Measurements from ENCODE around the gene CEP131.

CEP131 gene

GRCh38 chr17:81244358-81245023 lies 21.7 kb upstream of the CEP131 start:
- H3K4me1 ChIP-seq (ENCODE audit: insufficient read depth, poor library complexity, severe bottlenecking), result no peaks in the 10 kb centered on the region
- no peak overlapping the region for H3K4me3 ChIP-seq (ENCODE audit: severe bottlenecking)
- peaks cover 17% of the 10 kb centered on the region for H3K36me3 ChIP-seq (ENCODE audit: low read depth)
- ATAC-seq (ENCODE audit: low read depth) (no peak), DNase-seq (ENCODE audit: low spot score) (no peak)
- no peak for TF ChIP-seq CTCF (IDR thresholded peaks at IDR 0.05; ENCODE audit: poor library complexity, severe bottlenecking)
- H3K27ac ChIP-seq (ENCODE audit: poor library complexity, severe bottlenecking), result no peak overlapping the region
- no peaks in the 10 kb centered on the region for H3K27me3 ChIP-seq (ENCODE audit: insufficient read depth, poor library complexity, severe bottlenecking)
- no peaks in the 10 kb centered on the region for H3K9me3 ChIP-seq (ENCODE audit: severe bottlenecking)

- no peaks in the 10 kb centered on the region for H3K4me1 ChIP-seq (ENCODE audit: insufficient read depth, poor library complexity, severe bottlenecking)
- no peak overlapping the region for H3K4me3 ChIP-seq (ENCODE audit: severe bottlenecking)
- no peak for TF ChIP-seq CTCF (IDR thresholded peaks at IDR 0.05; ENCODE audit: poor library complexity, severe bottlenecking)
- DNase-seq (ENCODE audit: low spot score) (no peak), ATAC-seq (ENCODE audit: low read depth) (no peak)
- H3K27me3 ChIP-seq (ENCODE audit: insufficient read depth, poor library complexity, severe bottlenecking), result no peaks in the 10 kb centered on the region
- H3K9me3 ChIP-seq (ENCODE audit: severe bottlenecking), result no peaks in the 10 kb centered on the region
- H3K36me3 ChIP-seq (ENCODE audit: low read depth), result peaks cover 17% of the 10 kb centered on the region
- H3K27ac ChIP-seq (ENCODE audit: poor library complexity, severe bottlenecking), result no peak overlapping the region
Observed at GRCh38 chr17:81243333-81243664, 20.5 kb upstream of the CEP131 start.

DNA sequence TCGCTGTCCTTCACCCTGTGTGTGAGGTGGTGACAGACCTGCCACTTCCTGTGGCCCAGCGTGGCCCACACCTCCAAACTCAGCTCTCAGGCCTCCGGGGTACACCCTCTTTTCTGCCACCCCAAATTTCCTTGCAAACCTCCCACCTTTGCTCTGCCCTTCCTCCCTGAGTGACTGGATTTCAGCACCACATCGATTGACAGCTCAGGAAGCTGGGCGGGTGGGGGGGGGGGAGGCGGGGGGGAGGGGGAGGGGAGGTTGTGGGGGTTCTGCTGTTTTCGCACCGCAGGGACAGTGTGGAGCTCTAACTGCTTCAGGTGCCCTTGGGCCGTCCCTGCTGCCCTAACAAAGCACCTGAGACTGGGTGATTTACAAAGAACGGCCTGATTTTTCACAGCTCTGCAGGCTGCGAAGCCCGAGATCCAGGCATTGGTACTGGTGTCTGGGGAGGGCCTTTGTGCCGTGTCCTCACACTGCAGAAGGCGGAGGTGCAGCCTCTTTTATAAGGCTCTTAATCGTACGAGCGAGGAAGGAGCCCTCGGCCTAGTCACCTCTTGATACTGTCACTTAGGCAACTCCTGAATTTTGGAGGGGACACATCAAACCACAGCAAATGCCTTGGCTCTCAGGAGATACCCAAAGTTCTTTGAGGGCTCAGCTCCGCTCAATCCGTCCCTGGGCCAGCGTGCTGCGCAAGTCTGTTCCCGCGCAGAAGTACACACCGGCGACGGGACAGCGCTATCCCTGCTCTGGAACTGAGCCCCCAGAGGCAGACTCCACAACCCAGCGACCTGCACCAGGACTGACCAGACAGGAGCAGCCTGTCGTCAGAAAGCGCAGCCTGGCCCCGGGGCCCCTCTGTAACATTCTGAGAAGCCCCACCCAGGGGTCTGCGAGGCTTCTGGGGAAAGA lies 19.9 kb upstream of the CEP131 start:
- Histone ChIP-seq H3K4me1 (ENCODE audit: insufficient read depth, poor library complexity, severe bottlenecking) (no peaks in the 10 kb centered on the region), H3K9me3 (ENCODE audit: severe bottlenecking) (no peaks in the 10 kb centered on the region), H3K27ac (ENCODE audit: poor library complexity, severe bottlenecking) (no peak overlapping the region), H3K36me3 (ENCODE audit: low read depth) (peaks cover 17% of the 10 kb centered on the region), H3K4me3 (ENCODE audit: severe bottlenecking) (no peak overlapping the region), H3K27me3 (ENCODE audit: insufficient read depth, poor library complexity, severe bottlenecking) (no peaks in the 10 kb centered on the region)
- TF ChIP-seq CTCF (IDR thresholded peaks at IDR 0.05; ENCODE audit: poor library complexity, severe bottlenecking), result no peak
- no peak for ATAC-seq (ENCODE audit: low read depth)
- DNase-seq (ENCODE audit: low spot score), result no peak

DNA sequence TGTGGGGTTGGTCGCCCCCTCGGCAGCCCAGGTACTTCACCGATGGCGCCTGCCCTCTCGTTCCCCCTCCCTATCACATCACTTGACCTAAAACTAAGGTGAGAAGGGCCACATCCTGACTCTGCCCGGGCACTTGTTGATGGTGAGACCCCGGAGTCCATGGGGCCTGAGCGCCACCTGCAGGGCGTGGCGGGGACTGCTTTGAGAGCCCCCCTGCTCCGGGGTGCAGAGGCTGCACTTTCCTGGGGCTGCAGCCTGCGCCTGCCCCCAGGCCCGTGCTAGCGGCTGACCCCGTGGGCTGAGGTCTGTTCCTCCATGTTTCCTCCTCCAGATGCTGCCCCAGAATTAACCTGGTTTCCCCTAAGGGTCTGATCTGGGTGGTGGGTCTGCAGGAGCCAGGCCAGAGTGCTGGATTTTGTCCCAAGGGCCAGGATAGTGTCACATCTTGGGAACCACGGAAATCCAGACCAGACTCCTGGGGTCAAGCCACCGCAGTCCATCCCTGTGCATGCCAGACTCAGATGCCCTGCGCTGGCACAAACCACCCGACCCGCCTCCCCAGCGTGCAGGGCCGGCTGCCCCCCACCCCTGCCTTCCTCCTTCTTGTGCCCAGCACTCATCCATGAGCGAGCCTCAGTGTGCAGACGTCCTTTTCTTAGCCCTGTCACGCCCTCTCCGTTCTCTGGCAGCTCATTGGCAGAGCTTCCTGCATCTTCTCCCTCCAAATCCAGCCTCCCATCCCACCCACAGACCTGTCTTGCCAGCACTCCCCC lies 19.1 kb upstream of the CEP131 start:
- peak; percentile 66 for TF ChIP-seq CTCF (IDR thresholded peaks at IDR 0.05; ENCODE audit: poor library complexity, severe bottlenecking)

More for the DNA sequence above, 19.1 kb upstream of the CEP131 start:
- DNase-seq (ENCODE audit: low spot score), result no peak
- Histone ChIP-seq H3K27ac (ENCODE audit: poor library complexity, severe bottlenecking) (no peak overlapping the region), H3K4me1 (ENCODE audit: insufficient read depth, poor library complexity, severe bottlenecking) (no peaks in the 10 kb centered on the region), H3K27me3 (ENCODE audit: insufficient read depth, poor library complexity, severe bottlenecking) (no peaks in the 10 kb centered on the region), H3K9me3 (ENCODE audit: severe bottlenecking) (no peaks in the 10 kb centered on the region), H3K36me3 (ENCODE audit: low read depth) (peaks cover 17% of the 10 kb centered on the region), H3K4me3 (ENCODE audit: severe bottlenecking) (no peak overlapping the region)
- no peak for ATAC-seq (ENCODE audit: low read depth)
